ENCODE measurements around the gene CCDC57.

CCDC57 gene

GRCh38 chr17:82056729-82057621, 155.7 kb downstream of the CCDC57 start:
- no peak for DNase-seq

GRCh38 chr17:82055965-82056728, 156.5 kb downstream of the CCDC57 start:
- no peak for DNase-seq

GRCh38 chr17:82055023-82055964, 157.3 kb downstream of the CCDC57 start:
- no peak for DNase-seq

- DNase-seq, result no peak
Observed at GRCh38 chr17:82054351-82055022, 158.2 kb downstream of the CCDC57 start.

- DNase-seq, result no peak
Observed at GRCh38 chr17:82053556-82054263, 158.9 kb downstream of the CCDC57 start.

GRCh38 chr17:82053130-82053529, 159.5 kb downstream of the CCDC57 start:
- no peak for DNase-seq

DNA sequence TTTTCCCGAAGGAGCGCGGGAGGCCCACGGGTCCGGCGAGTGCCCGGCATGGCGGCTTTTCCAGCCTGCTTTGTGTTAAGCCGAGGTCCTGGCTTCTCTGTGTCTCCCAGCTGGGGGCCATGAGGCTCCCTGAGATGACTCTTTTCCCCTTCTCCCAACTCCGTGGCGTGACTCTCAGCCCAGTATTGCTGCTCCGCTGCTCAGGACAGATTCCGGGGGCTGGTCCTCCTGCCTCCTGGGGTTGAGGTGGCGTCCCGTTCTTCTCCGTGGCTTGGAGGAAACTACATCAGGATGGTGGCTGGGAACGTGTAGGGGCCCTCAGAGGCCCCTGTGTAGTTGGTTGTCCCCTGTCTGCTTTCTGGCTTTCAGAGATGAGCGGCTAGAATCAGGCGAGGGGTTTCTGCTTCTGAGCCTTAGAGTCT, 160.0 kb downstream of the CCDC57 start:
- DNase-seq, result no peak

GRCh38 chr17:82051776-82052637, 160.6 kb downstream of the CCDC57 start, which contains the start of the genes GPS1 and RFNG:
GPS1 (plus strand) TSS chr17:82051898; CDS start chr17:82051932, 34 bp downstream.
RFNG (minus strand) TSS chr17:82051811; CDS start chr17:82051766, 45 bp downstream.
- DNase-seq, result peak; percentile 90

Data from activated naive CD4-positive, alpha-beta T cell treated with anti-CD3 and anti-CD28 coated beads, Interleukin-2, amount 50 U/mL, for 16 hours (primary cell).